Adrenal gland (tissue), 5 donors: ENCODE results near the gene ASTL.

Source experiments
- CTCF ChIP-seq, 6 experiments: fragments of 450-650 bp in 4 of 6; fragments of 200-600 bp in 2 of 6; sonication (generic) in 1 of 6; IDR thresholded peaks; 1 replicate in 5 of 6; 2 replicates in 1 of 6; pipeline versions ENCODE4 v1.5.1 to v1.8.0; 2016 to 2021; ENCODE audit warnings: antibody characterized with exemption in 6 of 6, mild to moderate bottlenecking in 2 of 6, moderate library complexity in 1 of 6
- POLR2A ChIP-seq, 2 donors: fragments of 450-650 bp; IDR thresholded peaks; one replicate each; pipeline ENCODE4 v1.6.1; 2017; ENCODE audit warnings: antibody characterized with exemption in 2 of 2, mild to moderate bottlenecking in 2 of 2, moderate library complexity in 1 of 2
- donor health status: DM: no; HTN: no; CAD: no.

GRCh38 chr2:96131813-96132745, 6.2 kb downstream of the ASTL start:
- TF ChIP-seq CTCF (IDR thresholded peaks at IDR 0.05) (no peak), POLR2A (IDR thresholded peaks at IDR 0.05) (no peak)
